Mesenchymal stem cell (in vitro differentiated cells and primary cell): ENCODE results near the gene SLITRK6.

Experiments used
- DNase-seq: peaks from one replicate; pipeline ENCODE4 v3.0.0-alpha.2; 2013
- H2AFZ ChIP-seq: one replicate; pipeline ENCODE4 v1.6.1; 2013; ENCODE audit warnings: low read depth, mild to moderate bottlenecking, control low read depth, inconsistent platforms, low read length, moderate library complexity
- H2AK5ac ChIP-seq: 2 replicates; pipeline ENCODE4 v1.6.1; 2013; ENCODE audit warnings: low read length, moderate library complexity, mild to moderate bottlenecking, inconsistent platforms; ENCODE audit not compliant: severe bottlenecking
- H2BK120ac ChIP-seq: one replicate; pipeline ENCODE4 v1.6.1; 2013; ENCODE audit warnings: low read depth, mild to moderate bottlenecking, inconsistent platforms, low read length, moderate library complexity
- H2BK12ac ChIP-seq, 2 experiments: one replicate each; pipeline ENCODE4 v1.6.1; 2013; ENCODE audit warnings: inconsistent platforms in 2 of 2, low read length in 2 of 2, mild to moderate bottlenecking in 2 of 2, moderate library complexity in 2 of 2, control low read depth in 1 of 2
- H2BK15ac ChIP-seq: one replicate; pipeline ENCODE4 v1.6.1; 2013; ENCODE audit warnings: mild to moderate bottlenecking, low read depth, inconsistent platforms; ENCODE audit not compliant: poor library complexity, severe bottlenecking
- H2BK5ac ChIP-seq: 2 replicates; pipeline ENCODE4 v1.6.1; 2013; ENCODE audit warnings: low read depth, mild to moderate bottlenecking, low read length, control low read depth, inconsistent platforms; ENCODE audit not compliant: poor library complexity, severe bottlenecking
- H3K14ac ChIP-seq, 2 experiments: one replicate each; pipeline ENCODE4 v1.6.1; 2013; ENCODE audit warnings: inconsistent platforms in 2 of 2, low read length in 2 of 2, control low read depth in 1 of 2, mild to moderate bottlenecking in 1 of 2, moderate library complexity in 1 of 2
- H3K18ac ChIP-seq, 2 experiments: one replicate each; pipeline ENCODE4 v1.6.1; 2013; ENCODE audit warnings: inconsistent platforms in 2 of 2, low read length in 2 of 2, control low read depth in 1 of 2, low read depth in 1 of 2, mild to moderate bottlenecking in 1 of 2
- H3K23ac ChIP-seq, 2 experiments: one replicate each; pipeline ENCODE4 v1.6.1; 2013; ENCODE audit warnings: inconsistent platforms in 2 of 2, low read length in 2 of 2, mild to moderate bottlenecking in 2 of 2, moderate library complexity in 2 of 2, control low read depth in 1 of 2
- H3K27ac ChIP-seq: 2 replicates; pipeline ENCODE4 v1.5.1; 2013; ENCODE audit warnings: mild to moderate bottlenecking, moderate library complexity, low read length, control low read depth, inconsistent platforms; ENCODE audit not compliant: poor library complexity, severe bottlenecking
- H3K27me3 ChIP-seq, 2 experiments: 2 replicates each; pipeline versions ENCODE4 v1.6.1 to v1.7.0; 2013; ENCODE audit warnings: low read length in 2 of 2, mild to moderate bottlenecking in 2 of 2, moderate library complexity in 2 of 2, control low read depth in 1 of 2, inconsistent platforms in 1 of 2; ENCODE audit not compliant: control insufficient read depth in 1 of 2, insufficient read depth in 1 of 2
- H3K36me3 ChIP-seq, 2 experiments: 2 replicates each; pipeline versions ENCODE4 v1.6.1 to v1.7.0; 2013; ENCODE audit warnings: low read length in 2 of 2, control low read depth in 1 of 2, inconsistent platforms in 1 of 2, low read depth in 1 of 2, mild to moderate bottlenecking in 1 of 2; ENCODE audit not compliant: insufficient read depth in 2 of 2, control insufficient read depth in 1 of 2
- H3K4ac ChIP-seq, 2 experiments: one replicate each; pipeline ENCODE4 v1.6.1; 2013; ENCODE audit warnings: inconsistent platforms in 2 of 2, low read length in 2 of 2, mild to moderate bottlenecking in 2 of 2, moderate library complexity in 2 of 2, control low read depth in 1 of 2, low read depth in 1 of 2
- H3K4me1 ChIP-seq: 2 replicates; pipeline ENCODE4 v1.6.1; 2013; ENCODE audit warnings: low read depth, low read length, control low read depth; ENCODE audit not compliant: control insufficient read depth, insufficient read depth
- H3K4me2 ChIP-seq: 2 replicates; pipeline ENCODE4 v1.6.1; 2013; ENCODE audit warnings: low read length, mild to moderate bottlenecking, inconsistent platforms; ENCODE audit not compliant: poor library complexity, severe bottlenecking
- H3K4me3 ChIP-seq, 2 experiments: 2 replicates each; pipeline versions ENCODE4 v1.5.1 to v1.7.0; 2013; ENCODE audit warnings: low read length in 2 of 2, mild to moderate bottlenecking in 2 of 2, control low read depth in 1 of 2, low read depth in 1 of 2; ENCODE audit not compliant: insufficient read depth in 1 of 2
- H3K79me1 ChIP-seq: replicated peaks from 2 replicates; pipeline ENCODE4 v1.6.1; 2013; ENCODE audit warnings: mild to moderate bottlenecking, control low read depth, low read length, inconsistent platforms; ENCODE audit not compliant: poor library complexity, severe bottlenecking
- H3K9ac ChIP-seq: 2 replicates; pipeline ENCODE4 v1.7.0; 2013; ENCODE audit warnings: mild to moderate bottlenecking, low read length, moderate library complexity
- H3K9me3 ChIP-seq: 2 replicates; pipeline ENCODE4 v1.7.0; 2013; ENCODE audit warnings: mild to moderate bottlenecking, low read length; ENCODE audit not compliant: control insufficient read depth
- H4K8ac ChIP-seq: one replicate; pipeline ENCODE4 v1.6.1; 2013; ENCODE audit warnings: inconsistent platforms, mild to moderate bottlenecking, low read length, moderate library complexity
- H4K91ac ChIP-seq: one replicate; pipeline ENCODE4 v1.6.1; 2013; ENCODE audit warnings: mild to moderate bottlenecking, low read length, inconsistent platforms
- WGBS: methylation state at CpG from one replicate; pipeline ENCODE4 v1.1.7; 2013; ENCODE audit warnings: mixed read lengths; 5-methylcytosine and 5-hydroxymethylcytosine counted together

SLITRK6 gene

DNA sequence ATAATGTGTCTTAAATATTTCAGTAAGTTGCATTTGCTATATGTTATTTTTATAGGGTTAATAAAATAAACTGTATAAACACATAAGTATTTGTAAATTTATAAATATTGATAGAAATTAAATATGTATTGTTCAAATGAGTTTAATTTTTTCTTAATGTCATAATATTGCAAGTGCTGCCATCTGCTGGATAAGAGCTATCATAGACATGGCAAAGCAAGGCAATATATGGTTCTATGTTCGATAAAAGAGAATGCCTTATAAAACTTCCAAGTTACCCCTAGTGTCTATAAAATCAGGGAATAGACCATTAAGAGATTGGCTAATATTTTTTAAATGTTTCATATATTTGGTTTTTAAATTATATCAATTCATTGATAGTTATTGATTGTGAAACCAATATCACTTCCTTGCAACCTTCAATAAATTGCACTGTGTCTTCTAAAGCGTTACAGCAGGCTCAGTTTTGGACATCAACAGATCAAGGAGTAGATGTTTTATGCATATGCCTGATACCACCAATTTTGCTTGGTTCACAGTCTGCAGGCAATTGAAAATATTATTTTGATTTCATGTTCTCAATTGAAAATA lies 29.0 kb upstream of the SLITRK6 start:
- H2BK15ac ChIP-seq = no peak overlapping the region
- no peak overlapping the region for H2AK5ac ChIP-seq
- no peak overlapping the region for H4K8ac ChIP-seq
- H2BK120ac ChIP-seq = no peak overlapping the region
- no peak overlapping the region for H3K4ac ChIP-seq
- no peak overlapping the region for H2BK12ac ChIP-seq
- no peaks in the 10 kb centered on the region for H3K79me1 ChIP-seq
- no peak overlapping the region for H4K91ac ChIP-seq
- H3K36me3 ChIP-seq = no peaks in the 10 kb centered on the region
- no peak overlapping the region for H3K18ac ChIP-seq
- H3K23ac ChIP-seq = no peak overlapping the region
- no peaks in the 10 kb centered on the region for H3K9me3 ChIP-seq
- no peak overlapping the region for H3K4me2 ChIP-seq
- DNase-seq = peak; percentile 30
- H3K4me3 ChIP-seq = no peak overlapping the region
- H3K27me3 ChIP-seq = no peaks in the 10 kb centered on the region
- no peaks in the 10 kb centered on the region for H3K4me1 ChIP-seq
- H3K14ac ChIP-seq = no peak overlapping the region
- no peak overlapping the region for H2AFZ ChIP-seq
- H3K9ac ChIP-seq = no peak overlapping the region
- 92% methylated on average over 2 of the region's 2 CpGs for WGBS
- no peak overlapping the region for H2BK5ac ChIP-seq
- no peak overlapping the region for H3K27ac ChIP-seq

DNA sequence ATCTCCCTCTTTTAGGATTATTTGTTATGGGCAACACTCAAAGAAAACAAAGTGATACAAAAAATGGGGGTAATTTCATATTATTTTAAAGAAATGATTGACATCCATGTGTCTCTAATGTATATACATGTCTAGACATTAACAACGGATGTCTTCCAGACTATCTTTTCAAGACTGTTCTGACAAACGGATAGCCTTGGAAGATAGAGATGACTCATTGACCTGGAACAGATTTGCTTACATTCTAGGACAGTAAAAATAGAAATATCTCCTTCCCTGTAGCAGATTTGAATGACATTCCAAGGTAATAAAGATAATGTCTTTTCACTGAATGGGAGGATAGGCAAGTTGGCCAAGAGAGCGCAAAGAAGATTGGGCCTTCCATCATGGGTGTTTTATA lies 26.2 kb upstream of the SLITRK6 start:
- no peak overlapping the region for H3K23ac ChIP-seq
- H2AK5ac ChIP-seq = no peak overlapping the region
- H2BK12ac ChIP-seq = no peak overlapping the region
- H3K27ac ChIP-seq = no peak overlapping the region
- H3K36me3 ChIP-seq = no peaks in the 10 kb centered on the region
- H3K4me1 ChIP-seq = no peaks in the 10 kb centered on the region
- no peak overlapping the region for H3K4me2 ChIP-seq
- H2BK120ac ChIP-seq = no peak overlapping the region
- H3K18ac ChIP-seq = no peak overlapping the region
- no peak overlapping the region for H3K9ac ChIP-seq
- no peak overlapping the region for H4K8ac ChIP-seq
- H2BK15ac ChIP-seq = no peak overlapping the region
- WGBS = 67% methylated on average over 1 of the region's 3 CpGs
- no peak overlapping the region for H3K14ac ChIP-seq
- peak; percentile 69 for DNase-seq
- H3K79me1 ChIP-seq = no peaks in the 10 kb centered on the region
- H3K9me3 ChIP-seq = no peaks in the 10 kb centered on the region
- H3K4ac ChIP-seq = no peak overlapping the region
- H3K4me3 ChIP-seq = no peak overlapping the region
- H4K91ac ChIP-seq = no peak overlapping the region
- no peak overlapping the region for H2AFZ ChIP-seq
- H3K27me3 ChIP-seq = no peaks in the 10 kb centered on the region
- no peak overlapping the region for H2BK5ac ChIP-seq

DNA sequence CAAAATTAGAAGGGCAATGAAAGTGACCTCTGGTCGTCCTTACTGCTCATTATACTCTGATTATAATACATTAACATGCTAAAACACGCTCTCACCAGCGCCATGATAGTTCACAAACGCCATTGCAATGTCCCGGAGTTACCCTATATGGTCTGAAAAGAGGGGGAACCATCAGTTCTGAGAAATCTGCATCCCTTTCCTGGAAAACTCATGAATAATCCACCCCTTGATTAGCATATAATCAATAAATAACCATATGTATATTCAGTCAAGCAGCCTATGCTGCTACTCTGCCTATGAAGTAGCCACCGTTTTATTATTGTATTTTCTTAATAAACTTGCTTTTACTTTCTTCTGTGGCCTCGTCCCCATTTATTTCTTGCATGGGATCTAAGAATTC lies 24.6 kb upstream of the SLITRK6 start:
- no peak overlapping the region for H2BK15ac ChIP-seq
- no peak overlapping the region for H3K27ac ChIP-seq
- DNase-seq = no peak
- H2AK5ac ChIP-seq = no peak overlapping the region
- no peaks in the 10 kb centered on the region for H3K4me1 ChIP-seq
- H3K23ac ChIP-seq = no peak overlapping the region
- H3K36me3 ChIP-seq = no peaks in the 10 kb centered on the region
- no peaks in the 10 kb centered on the region for H3K79me1 ChIP-seq
- H3K9ac ChIP-seq = no peak overlapping the region
- H3K9me3 ChIP-seq = no peaks in the 10 kb centered on the region
- no peak overlapping the region for H4K8ac ChIP-seq
- no peak overlapping the region for H4K91ac ChIP-seq
- no peak overlapping the region for H3K4me2 ChIP-seq
- WGBS = 95% methylated on average over 7 of the region's 7 CpGs
- H3K14ac ChIP-seq = no peak overlapping the region
- H3K4ac ChIP-seq = no peak overlapping the region
- no peak overlapping the region for H2BK5ac ChIP-seq
- no peak overlapping the region for H3K4me3 ChIP-seq
- H3K27me3 ChIP-seq = no peaks in the 10 kb centered on the region
- no peak overlapping the region for H2BK12ac ChIP-seq
- H3K18ac ChIP-seq = no peak overlapping the region
- no peak overlapping the region for H2BK120ac ChIP-seq
- H2AFZ ChIP-seq = no peak overlapping the region

DNA sequence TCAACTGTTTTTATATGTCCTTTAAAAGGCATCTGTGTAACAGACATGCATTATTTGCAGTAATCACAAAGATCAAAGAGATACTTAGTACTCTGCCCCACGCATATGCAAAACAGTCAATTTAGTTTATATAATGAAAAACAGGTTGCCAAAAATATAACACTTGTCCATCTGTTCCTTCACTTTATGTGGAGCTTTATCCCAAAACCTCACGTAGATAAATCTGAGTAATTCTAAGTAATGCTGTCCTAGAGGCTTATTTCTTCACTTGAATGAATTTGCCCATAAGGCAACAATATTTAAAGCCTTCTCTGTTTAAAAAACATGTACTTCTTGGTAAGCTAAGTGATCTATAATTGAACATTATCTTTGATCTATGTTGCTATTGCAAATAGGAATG lies 20.3 kb upstream of the SLITRK6 start:
- H3K14ac ChIP-seq = no peak overlapping the region
- no peaks in the 10 kb centered on the region for H3K36me3 ChIP-seq
- no peak overlapping the region for H3K18ac ChIP-seq
- H3K4ac ChIP-seq = no peak overlapping the region
- no CpG with 5 or more reads among the region's 2 CpGs for WGBS
- no peaks in the 10 kb centered on the region for H3K79me1 ChIP-seq
- no peak overlapping the region for H3K4me2 ChIP-seq
- H3K4me3 ChIP-seq = no peak overlapping the region
- no peaks in the 10 kb centered on the region for H3K27me3 ChIP-seq
- DNase-seq = no peak
- no peaks in the 10 kb centered on the region for H3K4me1 ChIP-seq
- no peak overlapping the region for H4K8ac ChIP-seq
- no peak overlapping the region for H3K27ac ChIP-seq
- no peak overlapping the region for H2BK12ac ChIP-seq
- no peak overlapping the region for H2AK5ac ChIP-seq
- H3K9me3 ChIP-seq = no peaks in the 10 kb centered on the region
- H3K23ac ChIP-seq = no peak overlapping the region
- H2BK5ac ChIP-seq = no peak overlapping the region
- no peak overlapping the region for H2AFZ ChIP-seq
- H2BK15ac ChIP-seq = no peak overlapping the region
- H2BK120ac ChIP-seq = no peak overlapping the region
- H3K9ac ChIP-seq = no peak overlapping the region
- H4K91ac ChIP-seq = no peak overlapping the region
